Right kidney (tissue), 9 donors: ENCODE results near the gene EEFSEC.

ENCODE experiments used
- DNase-seq: peaks from one replicate; pipeline ENCODE4 v3.0.0-alpha.2; 2016
- long read RNA-seq, 8 donors: transcript quantifications; one replicate each; lab custom pipeline, GENCODE V29; 2026

Gene EEFSEC
- long read RNA-seq, donor 1, transcript EEFSEC-201 (7 exons, 2,232 nt): major isoform, 11 of 11 reads
- long read RNA-seq, donor 1, partial matches to known transcripts: 0 of 11 reads
- long read RNA-seq, donor 1, other reads (novel, unspliced or antisense): 0 of 11 reads
- long read RNA-seq, donor 2: 0 reads
- long read RNA-seq, donor 3, partial matches to known transcripts: 0 of 3 reads
- long read RNA-seq, donor 3, other reads (novel, unspliced or antisense): 0 of 3 reads
- long read RNA-seq, donor 4, transcript EEFSEC-201 (7 exons, 2,232 nt): major isoform, 7 of 7 reads
- long read RNA-seq, donor 4, partial matches to known transcripts: 0 of 7 reads
- long read RNA-seq, donor 4, other reads (novel, unspliced or antisense): 0 of 7 reads
- long read RNA-seq, donor 5, partial matches to known transcripts: 0 of 4 reads
- long read RNA-seq, donor 5, other reads (novel, unspliced or antisense): 0 of 4 reads
- long read RNA-seq, donor 6, transcript EEFSEC-201 (7 exons, 2,232 nt): major isoform, 11 of 18 reads
- long read RNA-seq, donor 6, partial matches to known transcripts: 7 of 18 reads
- long read RNA-seq, donor 6, other reads (novel, unspliced or antisense): 0 of 18 reads
- long read RNA-seq, donor 7, transcript EEFSEC-201 (7 exons, 2,232 nt): major isoform, 11 of 35 reads
- long read RNA-seq, donor 7, partial matches to known transcripts: 24 of 35 reads
- long read RNA-seq, donor 7, other reads (novel, unspliced or antisense): 0 of 35 reads
- long read RNA-seq, donor 8, transcript EEFSEC-201 (7 exons, 2,232 nt): major isoform, 6 of 6 reads
- long read RNA-seq, donor 8, partial matches to known transcripts: 0 of 6 reads
- long read RNA-seq, donor 8, other reads (novel, unspliced or antisense): 0 of 6 reads

- DNase-seq: peak; percentile 89
Observed at GRCh38 chr3:128153156-128154041, at the start of gene EEFSEC. Gene EEFSEC, plus strand, starts transcription at chr3:128153481. Its CDS starts 27 bp downstream, at chr3:128153508.

GRCh38 chr3:128107834-128108233, 45.4 kb upstream of the EEFSEC start:
- no peak for DNase-seq

- no peak for DNase-seq
Observed at GRCh38 chr3:128111147-128111546, 42.1 kb upstream of the EEFSEC start.

- no peak for DNase-seq
Observed at GRCh38 chr3:128112357-128112968, 40.8 kb upstream of the EEFSEC start.

GRCh38 chr3:128113817-128114794, 39.2 kb upstream of the EEFSEC start:
- DNase-seq: no peak

- no peak for DNase-seq
Observed at GRCh38 chr3:128122013-128122412, 31.3 kb upstream of the EEFSEC start.

- no peak for DNase-seq
Observed at GRCh38 chr3:128123156-128123537, 30.1 kb upstream of the EEFSEC start.

- peak; percentile 87 for DNase-seq
Observed at GRCh38 chr3:128123538-128124368, 29.5 kb upstream of the EEFSEC start, which contains the start of gene RUVBL1. Gene RUVBL1, minus strand, starts transcription at chr3:128123812. Its CDS starts 88 bp downstream, at chr3:128123724.

- no peak for DNase-seq
Observed at GRCh38 chr3:128127236-128127635, 26.0 kb upstream of the EEFSEC start.

- DNase-seq: no peak
Observed at GRCh38 chr3:128128251-128128650, 25.0 kb upstream of the EEFSEC start.

- DNase-seq: no peak
Observed at GRCh38 chr3:128131897-128132646, 21.2 kb upstream of the EEFSEC start.

- DNase-seq: no peak
Observed at GRCh38 chr3:128133273-128133883, 19.9 kb upstream of the EEFSEC start.

- no peak for DNase-seq
Observed at GRCh38 chr3:128143496-128143895, 9.8 kb upstream of the EEFSEC start.

- DNase-seq: no peak
Observed at GRCh38 chr3:128144512-128145187, 8.6 kb upstream of the EEFSEC start.

GRCh38 chr3:128145279-128145678, 8.0 kb upstream of the EEFSEC start:
- DNase-seq: no peak

- no peak for DNase-seq
Observed at GRCh38 chr3:128146201-128146600, 7.1 kb upstream of the EEFSEC start.

GRCh38 chr3:128149650-128150049, 3.6 kb upstream of the EEFSEC start:
- no peak for DNase-seq
